ENCODE data around the gene BAG5. TPM values are rescaled to one million over a fixed set of nuclear protein-coding genes. Genes with fewer than 3 reads are reported as not detected.
"Not testable (repeated sequence)": the region's sequence is repeated elsewhere in the genome, so short reads cannot be mapped to it uniquely, and the experiment has no call there.

BAG5 gene
- total RNA-seq, 1 experiment from 2014 or later, result 24.8 TPM

- DNase-seq (ENCODE audit: low spot score), result no peak
These were observed 39.5 kb downstream of the BAG5 start, which contains the start of gene CKB for GRCh38 chr14:103522649-103523574. Gene CKB, minus strand, starts transcription at chr14:103522830. Its CDS starts 337 bp downstream, at chr14:103522493.

GRCh38 chr14:103521951-103522563, 40.4 kb downstream of the BAG5 start:
- no peak for DNase-seq (ENCODE audit: low spot score)

GRCh38 chr14:103521438-103521950, 41.0 kb downstream of the BAG5 start:
- no peak for DNase-seq (ENCODE audit: low spot score)

GRCh38 chr14:103520657-103521437, 41.6 kb downstream of the BAG5 start:
- DNase-seq (ENCODE audit: low spot score), result peak; percentile 51

GRCh38 chr14:103520269-103520656, 42.2 kb downstream of the BAG5 start:
- no peak for DNase-seq (ENCODE audit: low spot score)

GRCh38 chr14:103519837-103520212, 42.6 kb downstream of the BAG5 start:
- no peak for DNase-seq (ENCODE audit: low spot score)

- DNase-seq (ENCODE audit: low spot score), result no peak
These were observed 43.2 kb downstream of the BAG5 start for GRCh38 chr14:103519043-103519836.

- DNase-seq (ENCODE audit: low spot score), result no peak
These were observed 43.9 kb downstream of the BAG5 start for GRCh38 chr14:103518422-103519042.

GRCh38 chr14:103517721-103518421, 44.6 kb downstream of the BAG5 start:
- DNase-seq (ENCODE audit: low spot score), result no peak

- DNase-seq (ENCODE audit: low spot score), result no peak
These were observed 45.3 kb downstream of the BAG5 start for GRCh38 chr14:103517174-103517566.

- no peak for DNase-seq (ENCODE audit: low spot score)
These were observed 45.9 kb downstream of the BAG5 start for GRCh38 chr14:103516426-103517173.

- no peak for DNase-seq (ENCODE audit: low spot score)
These were observed 47.6 kb downstream of the BAG5 start for GRCh38 chr14:103514596-103515421.

GRCh38 chr14:103512701-103513611, 49.5 kb downstream of the BAG5 start:
- DNase-seq (ENCODE audit: low spot score), result no peak

- DNase-seq (ENCODE audit: low spot score), result not testable (repeated sequence)
These were observed 50.3 kb downstream of the BAG5 start for GRCh38 chr14:103512180-103512579.

- DNase-seq (ENCODE audit: low spot score), result no peak
These were observed 51.4 kb downstream of the BAG5 start for GRCh38 chr14:103510724-103511693.
